NCI-H510A (cell line): Measurements from ENCODE around the gene PEX12.
"Not testable (repeated sequence)": the region's sequence is repeated elsewhere in the genome, so short reads cannot be mapped to it uniquely, and the experiment has no call there.

Experiments used
- DNase-seq: peaks from one replicate; lab custom pipeline; 2025; lab: John Stamatoyannopoulos, UW

Gene PEX12

DNA sequence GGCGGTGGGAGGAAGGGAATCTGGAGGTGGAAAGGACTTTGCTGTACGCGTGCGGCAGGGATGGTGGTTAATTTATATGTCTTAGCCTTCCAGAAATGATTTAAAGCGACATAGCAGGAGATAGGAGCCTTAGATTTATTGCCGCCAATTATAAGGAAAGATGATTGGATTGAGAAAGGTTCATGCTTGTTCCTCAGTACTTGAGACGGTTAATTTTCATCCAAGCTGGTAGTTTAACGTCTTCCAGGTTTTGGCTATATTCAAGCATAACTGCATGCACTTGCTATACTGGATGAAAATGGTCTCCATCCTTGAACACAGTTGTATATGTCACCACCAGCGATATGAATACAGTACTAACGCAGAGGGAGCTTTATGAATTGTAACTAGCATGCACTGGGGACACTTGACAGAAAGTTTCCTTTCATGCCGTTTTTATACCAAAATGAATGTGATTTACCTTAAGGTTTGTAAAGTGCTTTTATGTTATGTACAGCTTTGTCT is 610 bp upstream of the PEX12 start:
- DNase-seq: no peak

DNA sequence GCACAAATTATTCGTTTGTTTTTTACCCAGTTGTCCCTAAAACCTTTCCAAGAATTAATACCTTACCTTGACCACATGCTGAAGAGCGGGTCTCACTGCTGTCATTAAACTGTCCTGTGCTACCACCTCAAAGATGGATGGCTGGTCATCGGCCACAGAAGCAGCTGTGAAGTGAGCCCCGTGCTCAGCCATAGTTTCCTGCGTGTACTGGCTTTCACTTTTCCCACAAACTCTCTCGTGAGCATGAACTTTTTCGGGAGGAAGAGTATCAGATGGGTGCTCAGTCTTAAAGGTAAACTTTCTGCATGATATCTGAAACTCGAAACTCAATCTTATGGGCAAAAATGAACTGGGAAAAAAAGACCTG is 558 bp downstream of the PEX12 start:
- no peak for DNase-seq

DNA sequence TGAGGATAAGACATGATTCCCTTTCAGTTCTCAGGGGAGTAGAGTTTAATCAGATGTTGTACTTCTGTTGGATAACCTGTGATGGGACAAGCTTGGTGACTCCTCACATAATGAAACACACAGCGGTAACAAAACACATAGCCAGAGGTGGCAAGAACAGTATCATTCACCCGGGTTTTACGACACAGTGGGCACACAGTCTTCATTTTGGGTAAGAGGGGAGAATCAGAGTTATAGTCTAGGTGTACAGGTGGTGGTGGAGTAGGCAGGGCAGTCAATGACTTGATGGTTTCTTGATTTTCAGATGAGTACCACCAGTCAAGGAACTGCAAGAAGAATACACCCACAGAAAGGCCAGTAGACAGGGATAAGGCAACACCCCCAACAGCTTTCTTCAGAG is 2.6 kb downstream of the PEX12 start:
- no peak for DNase-seq

DNA sequence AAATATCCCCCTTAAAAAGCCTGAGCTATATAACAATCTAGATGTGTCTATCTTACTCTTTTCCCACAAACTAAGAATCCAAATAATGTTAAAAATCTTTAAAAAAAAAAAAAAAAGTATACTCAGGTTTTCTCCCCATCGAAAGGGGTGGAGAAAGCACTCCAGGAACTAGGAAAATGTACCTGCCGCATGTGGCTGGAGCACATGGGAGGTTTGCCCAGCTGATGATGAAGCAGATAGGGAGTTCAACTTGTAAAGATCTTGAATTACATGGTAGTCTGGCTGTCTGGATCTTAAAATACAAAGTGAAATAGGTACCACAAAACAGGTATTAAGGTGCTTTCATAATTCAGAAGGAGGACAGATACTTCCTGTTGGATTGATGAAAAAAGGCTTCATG is 9.0 kb downstream of the PEX12 start:
- no peak for DNase-seq

DNA sequence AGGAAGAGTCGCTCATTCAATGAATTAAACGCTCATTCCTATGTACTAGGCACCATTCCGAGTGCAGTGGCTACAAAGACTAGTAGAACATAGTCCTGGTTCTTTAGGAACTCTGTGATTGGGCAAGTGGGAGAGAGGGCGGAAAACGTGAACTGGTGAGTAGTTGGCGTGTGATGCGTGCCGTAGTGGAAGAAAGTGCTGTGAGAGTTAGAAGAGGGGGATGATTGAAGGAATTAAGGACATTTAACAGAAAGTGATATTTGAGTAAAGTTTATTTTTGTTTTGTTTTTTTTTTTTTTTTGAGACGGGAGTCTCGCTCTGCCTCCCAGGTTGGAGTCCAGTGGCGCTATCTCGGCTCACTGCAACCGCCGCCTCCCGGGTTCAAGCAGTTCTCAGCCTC is 9.8 kb downstream of the PEX12 start:
- DNase-seq: no peak

DNA sequence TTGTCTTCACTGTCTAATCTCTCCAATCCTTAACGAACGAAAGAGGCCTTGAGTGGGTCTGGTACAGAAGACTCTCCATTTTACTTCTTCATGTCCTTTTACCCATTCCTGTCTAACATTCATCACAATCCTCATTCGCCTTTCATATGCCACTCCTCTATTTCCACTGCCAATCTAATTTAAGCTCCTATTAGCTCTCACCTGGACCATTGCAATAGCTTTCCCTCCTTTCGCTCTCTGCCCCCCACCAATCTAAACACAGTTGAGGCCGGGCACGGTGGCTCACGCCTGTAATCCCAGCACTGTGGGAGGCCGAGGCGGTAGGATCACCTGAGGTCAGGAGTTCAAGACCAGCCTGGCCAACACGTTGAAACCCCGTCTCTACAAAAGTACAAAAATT is 11.4 kb downstream of the PEX12 start:
- no peak for DNase-seq

DNA sequence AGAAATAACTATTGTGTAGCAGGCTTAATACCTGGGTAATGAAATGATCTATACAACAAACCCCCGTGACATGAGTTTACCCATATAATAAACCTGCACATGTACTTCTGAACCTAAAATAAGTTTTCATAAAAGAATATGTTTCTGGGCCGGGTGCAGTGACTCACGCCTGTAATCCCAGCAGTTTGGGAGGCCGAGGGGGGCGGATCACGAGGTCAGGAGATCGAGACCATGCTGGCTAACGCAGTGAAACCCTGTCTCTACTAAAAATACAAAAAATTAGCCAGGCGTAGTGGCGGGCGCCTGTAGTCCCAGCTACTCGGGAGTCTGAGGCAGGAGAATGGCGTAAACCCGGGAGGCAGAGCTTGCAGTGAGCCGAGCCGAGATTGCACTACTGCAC is 15.2 kb downstream of the PEX12 start:
- DNase-seq: not testable (repeated sequence)

DNA sequence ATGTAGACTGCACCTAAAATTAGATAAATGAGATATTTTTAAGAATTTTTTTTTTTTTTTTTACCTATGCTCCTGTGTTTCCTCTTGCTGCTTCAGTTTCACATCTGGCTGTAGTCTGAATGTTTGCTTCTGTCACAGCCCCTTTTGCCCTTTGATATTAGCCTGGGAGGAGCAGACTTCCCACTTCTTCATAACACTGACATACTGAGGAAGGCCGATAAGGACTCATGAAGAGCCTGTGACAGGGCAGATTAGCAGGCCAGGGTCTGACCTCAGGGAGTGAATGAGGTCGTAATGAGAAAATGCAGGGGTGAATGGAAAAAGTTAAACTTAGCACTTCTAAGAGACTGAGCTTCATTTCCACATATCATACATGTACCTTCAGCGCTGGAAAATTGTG is 17.7 kb downstream of the PEX12 start, which contains the start of gene SLFN14:
Gene SLFN14, minus strand, starts transcription at position 117 of the 400 bp plus-strand sequence. CDS start 2,757 bp downstream, outside the sequence.
- DNase-seq: no peak

DNA sequence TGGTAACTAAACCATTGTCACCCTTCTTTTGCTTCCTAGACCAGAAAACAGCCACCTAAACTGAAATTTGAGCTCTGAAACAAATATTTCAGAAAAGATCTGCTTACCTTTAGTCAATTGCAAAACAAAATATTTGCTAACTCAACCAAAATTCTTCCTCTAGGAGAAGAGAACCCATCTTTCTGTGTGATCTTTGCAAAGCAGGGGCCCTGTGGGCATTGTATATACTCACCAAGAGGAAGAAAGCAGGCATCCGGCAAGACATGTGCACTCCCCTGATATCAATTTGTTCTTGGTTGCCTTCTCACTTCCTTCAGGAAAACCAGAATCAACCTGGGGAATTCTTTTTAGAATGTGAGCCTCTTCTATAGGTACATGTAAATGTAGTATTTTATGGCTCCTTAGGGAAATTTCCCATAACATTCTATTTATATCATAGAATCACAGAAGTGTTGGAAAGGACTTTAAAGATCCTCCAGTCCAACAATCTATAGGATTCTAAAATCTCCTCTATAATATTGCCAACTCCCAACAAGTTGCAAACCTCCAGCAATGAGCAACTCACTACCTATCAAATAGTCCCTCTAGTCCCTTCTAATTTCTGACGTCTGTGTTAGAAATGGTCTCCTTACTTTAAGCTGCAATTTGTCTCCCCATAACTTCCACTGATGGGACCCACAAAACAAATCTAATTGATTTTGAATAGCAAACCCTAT is 18.7 kb downstream of the PEX12 start:
- DNase-seq: no peak

DNA sequence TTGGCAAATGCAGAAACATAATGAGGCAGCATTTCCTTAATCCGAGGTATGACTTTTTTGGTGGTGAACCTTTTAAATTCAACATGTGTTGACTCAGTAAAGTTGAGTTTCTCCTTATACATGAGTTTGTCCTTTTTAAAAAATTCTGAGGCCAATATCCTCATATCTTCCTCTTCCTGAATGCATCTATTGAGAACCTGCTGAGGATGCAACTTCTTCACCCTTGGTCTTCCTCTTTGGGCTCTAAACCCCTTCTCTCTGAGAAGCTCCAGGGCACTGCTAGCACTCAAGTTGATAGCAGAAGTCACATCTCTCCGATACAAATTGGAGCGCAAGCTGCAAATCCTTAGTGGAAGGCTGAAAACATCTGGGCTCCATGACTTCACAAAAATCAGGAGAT is 21.0 kb downstream of the PEX12 start:
- DNase-seq: no peak

DNA sequence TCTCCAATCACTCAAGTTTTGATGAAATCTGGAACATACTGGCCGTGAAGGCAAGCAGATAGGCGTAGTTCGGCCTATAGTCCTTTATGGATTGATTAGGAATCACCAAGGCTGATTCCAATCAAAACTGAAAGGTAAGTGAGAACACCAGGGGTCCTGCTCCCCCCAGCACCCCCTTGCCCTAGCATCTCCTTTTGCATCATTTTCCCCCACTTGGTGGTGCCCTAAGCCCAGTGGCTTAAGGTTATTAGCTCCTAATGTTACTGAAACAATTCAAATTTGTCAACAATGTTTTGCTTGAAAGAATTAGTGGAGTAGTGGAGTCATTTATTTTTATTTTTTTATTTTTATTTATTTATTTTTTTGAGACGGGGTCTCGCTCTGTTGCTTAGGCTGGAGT is 22.7 kb downstream of the PEX12 start:
- no peak for DNase-seq

DNA sequence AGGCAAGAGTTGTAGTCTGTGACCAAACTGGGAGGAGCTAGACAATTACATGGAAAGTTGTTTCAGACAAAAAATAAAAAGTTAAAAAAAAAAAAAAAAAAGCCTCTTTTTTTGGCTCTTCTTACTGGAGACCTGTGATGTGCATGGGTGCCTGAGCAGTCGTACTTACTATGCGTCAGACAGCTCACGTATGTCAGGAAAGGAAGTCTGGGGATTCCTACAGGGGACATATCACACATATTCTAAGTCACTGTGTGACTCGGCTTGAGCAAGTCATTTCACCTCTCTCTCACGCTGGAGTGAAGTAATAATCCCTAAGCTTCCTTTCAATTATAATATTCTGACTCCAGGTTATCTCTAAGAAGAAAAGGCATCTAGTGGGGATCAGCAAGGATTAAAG is 23.7 kb downstream of the PEX12 start:
- DNase-seq: no peak

DNA sequence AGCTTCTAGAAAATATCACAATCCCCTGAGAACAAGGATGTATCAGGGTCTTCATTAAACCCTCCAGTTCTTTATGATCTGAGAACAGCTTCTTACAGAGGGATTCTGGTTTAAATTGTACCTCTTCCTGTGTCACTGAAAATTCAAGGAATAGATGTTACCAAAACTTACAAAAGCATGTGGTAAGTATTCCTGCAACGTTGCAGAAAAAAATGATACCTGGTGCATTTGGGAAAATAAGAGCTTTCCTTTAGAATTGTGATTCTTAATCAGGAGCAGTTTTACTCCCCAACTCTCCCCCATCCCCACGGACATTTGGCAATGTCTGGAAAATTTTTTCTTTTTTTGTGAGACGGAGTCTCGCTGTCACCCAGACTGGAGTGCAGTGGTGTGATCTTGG is 25.1 kb downstream of the PEX12 start:
- no peak for DNase-seq

DNA sequence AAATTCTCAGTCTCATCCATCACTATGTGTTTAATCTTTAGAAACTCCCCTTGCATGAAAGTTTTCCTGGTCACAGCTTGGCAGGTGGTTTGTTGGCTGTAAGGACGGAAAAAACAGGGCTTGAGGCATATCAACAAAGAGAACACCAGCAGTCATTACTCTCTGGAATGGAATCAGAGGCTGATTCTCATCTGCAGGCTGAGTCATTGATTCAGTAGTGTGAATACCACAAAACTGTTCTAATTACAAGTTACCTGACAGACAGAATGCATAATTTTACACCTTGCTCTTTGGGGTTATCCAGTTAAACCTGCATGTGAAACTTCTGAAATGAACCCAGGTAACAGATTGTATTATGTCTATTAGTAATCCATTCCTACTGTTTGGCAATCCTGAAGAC is 29.4 kb downstream of the PEX12 start:
- no peak for DNase-seq

DNA sequence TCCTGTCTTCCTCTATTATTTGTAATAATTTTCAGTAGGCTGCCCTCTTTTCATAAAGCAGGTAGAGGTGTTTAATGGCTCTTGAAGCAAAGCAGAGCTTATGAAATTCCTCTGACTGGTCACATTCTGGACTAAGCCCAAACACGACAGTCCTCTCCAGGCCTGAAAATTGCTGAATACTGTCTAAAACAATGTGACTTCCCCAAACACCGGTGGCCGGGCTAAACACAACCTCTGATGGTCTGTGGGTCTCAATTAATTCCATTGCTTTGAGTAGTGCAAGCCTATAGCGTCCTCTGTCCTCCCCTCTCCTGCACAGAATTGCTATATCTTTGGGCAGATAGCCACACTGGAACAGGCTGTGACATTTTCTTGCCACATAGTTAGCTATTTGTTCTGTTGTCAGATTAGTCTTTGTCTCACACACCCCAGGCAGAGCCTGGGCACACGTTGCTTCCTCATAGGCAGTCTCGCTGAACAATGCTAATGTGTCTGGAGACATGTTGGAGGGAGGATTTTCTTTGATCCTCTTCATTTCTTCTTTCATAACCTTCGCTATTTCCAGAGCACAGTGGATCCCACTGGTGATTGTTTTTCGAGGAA is 30.1 kb downstream of the PEX12 start:
- DNase-seq: no peak

DNA sequence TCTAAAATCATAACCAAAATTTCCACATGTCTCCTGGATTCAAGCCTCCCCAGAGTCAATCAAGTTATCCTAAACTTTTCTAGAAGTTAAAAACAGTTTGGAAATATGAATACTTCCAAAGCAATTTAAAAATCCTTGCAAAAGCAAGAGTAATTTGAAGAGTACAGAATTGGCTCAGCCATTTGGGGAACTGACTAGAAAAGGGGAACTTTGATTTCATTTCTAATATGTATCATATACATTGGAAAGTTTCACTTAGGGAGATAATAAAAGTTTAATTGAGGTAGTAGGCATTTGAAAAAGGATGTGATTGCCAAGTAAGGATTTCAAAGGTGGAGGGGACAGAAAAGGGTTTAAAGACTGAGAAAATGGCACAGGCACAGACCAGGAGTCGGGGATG is 31.9 kb downstream of the PEX12 start:
- no peak for DNase-seq

DNA sequence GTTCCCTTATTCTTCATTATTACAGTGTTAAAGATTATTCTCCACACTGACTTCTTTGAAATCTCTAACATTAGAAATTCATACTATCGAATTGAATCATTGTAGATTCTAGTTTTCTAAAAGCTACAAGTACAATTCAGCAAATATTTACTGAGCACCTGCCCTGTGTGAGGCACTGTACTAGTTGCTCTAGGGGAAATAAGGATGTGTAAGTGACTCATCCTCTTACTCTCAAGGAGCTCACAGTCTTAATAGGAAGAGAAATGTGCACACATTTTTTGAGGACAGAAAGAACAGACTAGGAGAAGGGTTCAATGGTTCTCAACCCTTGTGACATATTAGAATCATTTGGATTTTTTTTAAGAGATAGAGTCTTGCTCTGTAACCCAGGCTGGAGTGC is 33.2 kb downstream of the PEX12 start:
- no peak for DNase-seq

DNA sequence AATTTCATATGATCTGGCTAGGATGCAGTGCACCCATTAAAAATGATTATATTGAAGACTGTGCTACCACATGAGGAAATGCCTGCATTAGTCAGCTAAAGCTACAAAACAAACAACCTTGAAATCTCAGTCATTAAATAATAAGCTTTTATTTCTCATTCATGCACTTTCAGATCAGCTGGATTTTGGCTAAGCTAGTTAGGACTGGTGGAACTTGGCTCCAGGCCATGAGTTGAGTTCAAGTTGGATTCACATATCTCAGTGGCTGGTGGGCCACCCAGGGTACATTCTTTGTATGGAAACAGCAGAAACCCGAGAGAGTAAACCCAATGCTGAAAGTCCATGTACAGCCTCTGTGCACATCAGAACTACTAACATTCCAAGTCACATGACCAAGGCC is 34.5 kb downstream of the PEX12 start:
- DNase-seq: no peak

DNA sequence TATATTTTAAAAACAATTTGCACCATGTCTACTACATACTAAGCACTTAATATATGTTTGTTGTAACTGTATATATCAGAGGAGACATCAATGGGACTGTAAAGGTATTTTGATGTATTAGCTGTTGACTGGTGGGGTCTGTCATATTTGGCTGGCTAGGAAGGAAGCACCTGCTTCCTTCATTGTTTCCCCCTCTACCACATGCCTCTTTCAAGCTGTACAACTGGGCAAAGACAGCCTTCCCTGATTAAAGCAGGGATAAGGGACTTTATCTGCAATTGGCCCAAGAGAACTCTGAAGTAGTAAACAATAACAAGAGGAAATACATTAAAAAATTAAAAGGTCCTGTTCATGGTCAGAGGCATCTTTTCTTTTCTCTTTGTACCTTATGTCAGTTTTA is 35.4 kb downstream of the PEX12 start:
- DNase-seq: no peak

DNA sequence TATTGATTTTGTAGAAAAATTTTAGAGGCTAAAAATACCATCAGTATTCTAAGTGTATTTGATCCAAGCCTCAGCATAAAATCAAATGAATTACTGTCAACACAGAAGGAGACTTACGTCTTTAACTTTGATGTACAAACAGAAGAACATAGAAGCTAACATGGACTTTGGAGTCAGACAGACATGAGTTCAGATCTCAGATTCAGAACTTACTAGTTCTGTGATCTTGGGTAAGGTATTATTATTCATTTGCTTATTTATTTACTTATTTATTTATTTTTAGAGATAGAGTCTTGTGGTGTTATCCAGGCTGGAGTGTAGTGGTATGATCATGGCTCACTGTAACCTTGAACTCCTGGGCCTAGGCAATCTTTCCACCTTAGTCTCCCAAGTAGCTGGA is 36.9 kb downstream of the PEX12 start:
- no peak for DNase-seq

DNA sequence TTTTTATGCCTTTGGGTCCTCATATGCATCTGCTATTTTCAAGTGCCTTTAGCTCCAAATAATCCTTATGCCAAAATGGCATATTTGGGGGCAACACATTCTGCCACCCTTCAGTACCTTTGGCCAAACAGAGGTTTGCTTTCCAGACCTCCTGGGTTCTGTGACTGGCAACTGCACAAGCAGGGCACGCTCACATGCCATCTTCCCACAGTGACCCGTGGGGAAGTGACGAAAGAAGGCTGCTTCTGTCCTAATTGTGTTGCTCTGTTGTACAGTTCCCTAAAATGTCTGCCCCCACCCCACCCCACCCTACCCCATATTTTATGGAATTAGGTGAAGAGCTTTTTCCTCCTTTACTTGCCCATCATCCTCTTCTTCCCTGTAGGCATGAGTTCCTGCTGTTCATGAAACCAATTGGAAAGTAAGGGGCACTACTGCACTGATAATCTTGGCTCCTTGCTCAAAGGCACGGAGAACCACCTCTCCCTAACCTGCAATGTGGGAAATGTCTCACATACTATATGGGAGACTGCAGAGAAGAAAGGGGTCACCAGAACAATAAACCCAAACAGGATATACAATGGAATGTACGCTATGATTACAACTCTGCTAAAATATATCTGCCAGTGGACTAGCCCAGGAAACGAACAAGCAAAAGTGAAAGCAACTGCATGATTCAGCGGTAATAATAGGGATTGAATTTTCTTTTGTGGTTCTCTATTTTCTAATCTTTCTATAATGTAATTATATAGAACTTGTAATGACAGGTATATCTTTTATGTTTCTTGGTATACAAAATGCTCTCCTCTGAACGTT is 37.6 kb downstream of the PEX12 start:
- DNase-seq: no peak

DNA sequence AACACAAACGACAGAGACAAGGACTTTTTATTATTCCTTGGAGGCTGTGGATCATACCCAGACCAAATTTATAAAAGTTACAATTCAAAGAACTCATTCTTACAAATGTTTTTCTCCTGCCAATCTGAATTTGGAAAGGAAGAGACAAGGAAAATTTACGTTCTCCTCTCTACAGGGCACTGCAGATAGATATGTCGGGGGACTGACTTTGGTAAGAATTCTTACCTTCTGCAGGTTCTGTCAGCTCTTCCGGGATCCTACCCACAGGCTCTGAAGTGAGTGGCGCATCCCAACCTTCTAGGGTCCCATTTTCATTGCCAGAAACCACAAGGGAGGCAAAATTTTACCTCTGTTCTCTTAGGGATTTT is 38.7 kb downstream of the PEX12 start:
- no peak for DNase-seq

DNA sequence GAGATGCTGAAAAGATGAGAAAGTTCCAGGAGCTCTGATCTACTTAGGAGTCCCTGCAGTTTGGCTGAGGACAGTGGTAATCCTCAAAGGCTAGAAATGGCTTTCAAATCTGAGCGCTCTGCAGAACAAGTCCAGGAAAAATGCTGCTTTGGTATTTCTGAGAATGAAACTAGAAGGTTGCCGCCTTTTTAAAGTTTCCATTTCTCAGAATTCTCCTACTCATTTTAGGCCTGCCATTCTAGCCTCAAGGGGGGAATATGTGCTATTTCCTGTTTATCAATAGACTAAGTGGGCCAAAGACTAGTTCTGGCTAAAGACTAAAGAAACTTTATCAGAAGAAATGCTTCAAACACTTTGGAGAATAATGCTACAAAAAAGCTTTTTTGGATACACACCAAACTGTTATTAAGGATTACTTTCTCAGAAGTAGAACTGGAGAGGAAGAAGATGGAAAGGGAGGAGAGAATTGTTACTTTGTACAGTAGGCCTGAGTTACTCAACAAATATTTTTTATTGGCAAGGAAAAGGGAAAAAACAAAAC is 40.7 kb downstream of the PEX12 start, which contains the start of gene SLFN12L:
Gene SLFN12L, minus strand, starts transcription at position 78 of the 541 bp plus-strand sequence. CDS start 15,314 bp downstream, outside the sequence.
- no peak for DNase-seq
